OCI-LY3 (cell line): ENCODE data around the gene RPAP2.

Experiments
- H2AFZ ChIP-seq: fragments of 200-600, 300-600 bp; shearing (Covaris generic); 2 replicates; pipeline ENCODE4 v1.6.0; 2014; ENCODE audit warnings: antibody characterized with exemption, low read depth, low read length
- H3K27ac ChIP-seq: fragments of 200-600, 300-600 bp; sonication (generic); 2 replicates; pipeline ENCODE4 v1.5.1; 2014; ENCODE audit warnings: mild to moderate bottlenecking, low read length, moderate library complexity, mixed read lengths
- H3K27me3 ChIP-seq: fragments of 200-600, 300-600 bp; sonication (generic); 2 replicates; pipeline ENCODE4 v1.6.1; 2014; ENCODE audit warnings: low read depth, low read length, mixed read lengths
- H3K36me3 ChIP-seq: fragments of 200-600, 300-600 bp; sonication (generic); replicated peaks from 2 replicates; pipeline ENCODE3; 2014; ENCODE audit warnings: low read depth, low read length, mixed read lengths
- H3K4me1 ChIP-seq: fragments of 300-600, 200-600 bp; sonication (generic); 2 replicates; pipeline ENCODE4 v1.6.1; 2014; ENCODE audit warnings: low read length, mixed read lengths
- H3K4me2 ChIP-seq: fragments of 200-600, 300-600 bp; sonication (generic); 2 replicates; pipeline ENCODE4 v1.6.1; 2014; ENCODE audit warnings: low read length, mixed read lengths
- H3K4me3 ChIP-seq: fragments of 300-600, 200-600 bp; sonication (generic); 2 replicates; pipeline ENCODE4 v1.5.1; 2014; ENCODE audit warnings: antibody characterized with exemption, mild to moderate bottlenecking, low read length, moderate library complexity
- H3K79me2 ChIP-seq: fragments of 300-600, 200-600 bp; shearing (Covaris generic); 2 replicates; pipeline ENCODE4 v1.6.1; 2014; ENCODE audit warnings: mild to moderate bottlenecking, low read length, mixed read lengths
- H3K9ac ChIP-seq: fragments of 300-600, 200-600 bp; shearing (Covaris generic); 2 replicates; pipeline ENCODE4 v1.6.0; 2014; ENCODE audit warnings: mild to moderate bottlenecking, low read length, moderate library complexity
- H3K9me3 ChIP-seq: fragments of 200-600, 300-600 bp; shearing (Covaris generic); 2 replicates; pipeline ENCODE4 v1.6.1; 2014; ENCODE audit warnings: low read length, mixed read lengths; ENCODE audit not compliant: insufficient read depth
- H4K20me1 ChIP-seq: fragments of 200-600, 300-600 bp; sonication (generic); 2 replicates; pipeline ENCODE4 v1.6.1; 2016; ENCODE audit warnings: low read length, mixed read lengths; ENCODE audit not compliant: insufficient read depth
- CTCF ChIP-seq: fragments of 200-600, 300-600 bp; sonication (generic); IDR thresholded peaks from 2 replicates; pipeline ENCODE4 v1.5.1; 2014; ENCODE audit warnings: antibody characterized with exemption, low read length, low read depth
- EZH2phosphoT487 ChIP-seq: fragments of 200-600 bp; shearing (Covaris generic); IDR thresholded peaks from 2 replicates; pipeline ENCODE4 v1.6.1; 2018; ENCODE audit warnings: antibody characterized with exemption, mixed run types, low read depth

Gene RPAP2

GRCh38 chr1:92315766-92316599 is 17.1 kb downstream of the RPAP2 start:
- Histone ChIP-seq H3K27ac (no peak overlapping the region), H3K79me2 (no peaks in the 10 kb centered on the region), H3K9me3 (no peaks in the 10 kb centered on the region), H3K36me3 (peaks cover 3% of the 10 kb centered on the region), H3K9ac (no peak overlapping the region), H3K4me1 (no peaks in the 10 kb centered on the region), H3K4me2 (no peak overlapping the region), H2AFZ (no peak overlapping the region), H3K4me3 (no peak overlapping the region), H3K27me3 (no peaks in the 10 kb centered on the region), H4K20me1 (no peaks in the 10 kb centered on the region)
- TF ChIP-seq EZH2phosphoT487 (no peak), CTCF (no peak)

DNA sequence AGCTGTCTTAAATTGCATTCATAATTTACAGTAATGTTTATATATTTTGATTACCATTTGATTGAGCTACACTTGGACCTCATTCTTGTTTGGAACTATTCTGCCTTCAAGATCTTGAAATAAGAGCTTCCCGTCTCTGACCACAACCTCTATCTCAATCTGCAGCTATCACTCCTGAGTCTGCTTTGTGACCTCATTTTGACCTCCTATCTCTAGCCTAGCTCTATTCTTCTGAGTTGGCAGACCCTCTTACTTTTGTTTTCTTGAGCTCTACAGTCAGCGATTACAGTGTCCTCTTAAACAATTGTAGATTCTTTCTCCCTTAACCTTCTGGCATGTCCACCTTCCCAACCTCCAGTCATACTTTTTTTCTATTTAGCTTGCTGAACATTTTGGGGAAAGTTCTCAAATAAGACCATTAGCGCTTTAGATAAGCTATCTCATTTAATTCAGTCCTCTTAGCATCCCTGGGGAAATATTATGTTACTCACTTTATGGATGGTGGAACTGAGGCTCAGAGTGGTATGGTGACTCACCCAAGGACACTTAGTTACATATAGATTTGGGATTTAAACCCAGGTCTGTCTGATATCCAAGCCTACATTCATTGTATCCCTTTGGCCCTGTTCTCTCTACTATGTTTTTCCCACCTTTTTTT is 19.1 kb downstream of the RPAP2 start:
- no peaks in the 10 kb centered on the region for H3K79me2 ChIP-seq
- H3K36me3 ChIP-seq: no peaks in the 10 kb centered on the region
- no peak overlapping the region for H3K27ac ChIP-seq
- H2AFZ ChIP-seq: no peak overlapping the region
- no peaks in the 10 kb centered on the region for H3K27me3 ChIP-seq
- no peaks in the 10 kb centered on the region for H4K20me1 ChIP-seq
- no peak overlapping the region for H3K4me3 ChIP-seq
- H3K4me1 ChIP-seq: no peaks in the 10 kb centered on the region
- TF ChIP-seq EZH2phosphoT487 (no peak), CTCF (no peak)
- H3K9me3 ChIP-seq: no peaks in the 10 kb centered on the region
- H3K9ac ChIP-seq: no peak overlapping the region
- no peak overlapping the region for H3K4me2 ChIP-seq

DNA sequence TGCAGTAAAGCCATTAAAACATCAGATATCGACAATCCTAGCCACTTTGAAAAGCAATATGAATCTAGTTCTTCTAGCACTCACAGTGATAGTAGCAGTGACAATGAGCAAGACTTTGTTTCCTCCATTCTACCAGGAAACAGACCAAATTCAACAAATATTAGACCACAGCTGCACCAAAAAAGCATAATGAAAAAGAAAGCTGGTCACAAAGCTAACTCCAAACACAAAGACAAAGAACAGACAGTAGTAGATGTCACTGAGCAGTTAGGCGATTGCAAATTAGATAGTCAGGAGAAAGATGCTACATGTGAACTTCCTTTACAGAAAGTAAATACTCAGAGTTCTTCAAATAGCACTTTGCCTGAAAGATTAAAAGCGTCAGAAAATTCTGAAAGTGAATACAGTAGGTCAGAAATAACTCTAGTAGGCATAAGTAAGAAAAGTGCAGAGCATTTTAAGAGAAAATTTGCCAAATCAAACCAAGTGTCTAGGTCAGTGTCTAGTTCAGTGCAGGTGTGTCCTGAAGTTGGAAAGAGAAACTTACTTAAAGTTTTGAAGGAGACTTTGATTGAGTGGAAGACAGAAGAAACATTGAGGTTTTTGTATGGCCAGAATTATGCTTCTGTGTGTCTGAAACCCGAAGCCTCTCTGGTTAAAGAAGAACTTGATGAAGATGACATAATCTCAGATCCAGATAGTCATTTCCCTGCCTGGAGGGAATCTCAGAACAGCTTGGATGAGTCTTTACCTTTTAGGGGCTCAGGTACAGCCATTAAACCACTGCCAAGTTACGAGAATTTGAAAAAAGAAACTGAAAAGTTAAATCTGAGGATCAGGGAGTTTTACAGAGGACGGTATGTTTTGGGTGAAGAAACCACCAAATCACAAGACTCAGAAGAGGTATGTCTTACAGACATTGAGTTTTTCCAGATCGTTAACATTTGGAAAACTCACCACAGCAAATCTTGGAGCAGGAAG is 24.9 kb downstream of the RPAP2 start:
- Histone ChIP-seq H2AFZ (no peak overlapping the region), H3K36me3 (peaks cover 14% of the 10 kb centered on the region), H3K27ac (no peak overlapping the region), H3K4me2 (no peak overlapping the region), H3K4me3 (no peak overlapping the region), H3K9me3 (no peaks in the 10 kb centered on the region), H3K9ac (no peak overlapping the region), H4K20me1 (no peaks in the 10 kb centered on the region), H3K4me1 (no peaks in the 10 kb centered on the region), H3K79me2 (no peaks in the 10 kb centered on the region), H3K27me3 (no peaks in the 10 kb centered on the region)
- TF ChIP-seq EZH2phosphoT487 (no peak), CTCF (no peak)

- Histone ChIP-seq H3K79me2 (no peaks in the 10 kb centered on the region), H4K20me1 (no peaks in the 10 kb centered on the region)
Observed at GRCh38 chr1:92324784-92325183, 25.9 kb downstream of the RPAP2 start.

More at GRCh38 chr1:92324784-92325183, 25.9 kb downstream of the RPAP2 start:
- Histone ChIP-seq H3K9me3 (no peaks in the 10 kb centered on the region), H3K4me2 (no peak overlapping the region), H3K27ac (no peak overlapping the region), H3K27me3 (no peaks in the 10 kb centered on the region), H3K9ac (no peak overlapping the region), H3K4me3 (no peak overlapping the region), H2AFZ (no peak overlapping the region), H3K36me3 (peaks cover 14% of the 10 kb centered on the region), H3K4me1 (no peaks in the 10 kb centered on the region)
- no peak for TF ChIP-seq EZH2phosphoT487
- TF ChIP-seq CTCF: no peak
